GM19455 (cell line): ENCODE results near the gene CA5A.

ENCODE experiments used
- ATAC-seq: cut with Tn5 transposase; IDR thresholded peaks from one replicate; pipeline ENCODE4 v1.9.1; 2021; ENCODE audit not compliant: unreplicated experiment

Gene CA5A

GRCh38 chr16:87854053-87854906, 82.0 kb downstream of the CA5A start:
- ATAC-seq: no peak

GRCh38 chr16:87853411-87854052, 82.8 kb downstream of the CA5A start:
- ATAC-seq: no peak

GRCh38 chr16:87851601-87852000, 84.7 kb downstream of the CA5A start:
- ATAC-seq: no peak

GRCh38 chr16:87851141-87851587, 85.2 kb downstream of the CA5A start:
- ATAC-seq: no peak

DNA sequence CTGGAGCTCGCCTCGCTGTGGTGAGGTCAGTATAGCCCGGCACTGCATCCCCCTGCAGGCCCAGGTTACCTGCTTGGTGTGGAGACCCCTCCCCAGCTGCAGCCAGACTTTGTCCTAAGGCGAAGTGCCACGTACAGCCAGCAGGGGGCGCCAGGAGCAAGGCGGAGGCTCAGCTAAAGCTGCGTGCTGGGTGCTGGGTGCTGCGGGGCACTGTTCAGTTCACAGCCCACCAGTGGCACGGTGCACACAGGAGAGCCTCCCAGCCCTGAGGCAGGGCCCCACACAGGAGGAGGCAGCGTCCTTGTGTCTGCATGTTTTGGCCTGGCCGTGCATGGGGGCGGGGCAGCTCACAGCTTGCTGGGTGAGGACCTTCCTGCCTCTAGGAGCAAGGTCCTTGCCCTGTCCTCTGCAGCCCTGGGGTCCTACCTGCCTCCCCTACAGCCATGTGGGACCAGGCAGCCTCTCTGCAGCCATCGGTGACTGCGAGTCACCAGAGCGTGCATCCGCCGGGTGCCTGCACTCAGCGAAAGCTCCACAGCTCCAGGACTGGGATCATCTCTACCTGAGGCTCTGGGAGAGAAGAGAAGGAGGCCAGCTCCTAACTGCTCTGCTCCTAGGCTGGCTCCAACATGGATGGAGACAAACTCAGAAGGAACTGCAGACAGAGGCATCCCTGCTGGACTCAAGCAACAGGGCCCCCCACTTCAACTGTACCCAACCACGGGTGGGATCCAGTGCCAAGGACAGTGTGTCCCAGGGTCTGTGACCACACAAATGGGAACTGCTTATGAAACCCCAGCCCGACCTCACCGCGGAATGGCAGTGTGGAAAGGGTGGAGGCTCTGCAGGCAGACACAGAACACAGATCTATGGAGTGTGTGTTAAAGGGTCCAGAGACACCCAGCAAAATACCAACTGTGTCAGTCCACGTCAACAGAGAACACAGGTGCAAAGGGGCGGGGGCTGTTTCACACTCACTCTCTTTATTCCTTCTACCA, 86.0 kb downstream of the CA5A start:
- no peak for ATAC-seq

GRCh38 chr16:87849419-87850008, 86.8 kb downstream of the CA5A start:
- ATAC-seq: no peak

- ATAC-seq: no peak
Measured at GRCh38 chr16:87848676-87849345, 87.5 kb downstream of the CA5A start.

DNA sequence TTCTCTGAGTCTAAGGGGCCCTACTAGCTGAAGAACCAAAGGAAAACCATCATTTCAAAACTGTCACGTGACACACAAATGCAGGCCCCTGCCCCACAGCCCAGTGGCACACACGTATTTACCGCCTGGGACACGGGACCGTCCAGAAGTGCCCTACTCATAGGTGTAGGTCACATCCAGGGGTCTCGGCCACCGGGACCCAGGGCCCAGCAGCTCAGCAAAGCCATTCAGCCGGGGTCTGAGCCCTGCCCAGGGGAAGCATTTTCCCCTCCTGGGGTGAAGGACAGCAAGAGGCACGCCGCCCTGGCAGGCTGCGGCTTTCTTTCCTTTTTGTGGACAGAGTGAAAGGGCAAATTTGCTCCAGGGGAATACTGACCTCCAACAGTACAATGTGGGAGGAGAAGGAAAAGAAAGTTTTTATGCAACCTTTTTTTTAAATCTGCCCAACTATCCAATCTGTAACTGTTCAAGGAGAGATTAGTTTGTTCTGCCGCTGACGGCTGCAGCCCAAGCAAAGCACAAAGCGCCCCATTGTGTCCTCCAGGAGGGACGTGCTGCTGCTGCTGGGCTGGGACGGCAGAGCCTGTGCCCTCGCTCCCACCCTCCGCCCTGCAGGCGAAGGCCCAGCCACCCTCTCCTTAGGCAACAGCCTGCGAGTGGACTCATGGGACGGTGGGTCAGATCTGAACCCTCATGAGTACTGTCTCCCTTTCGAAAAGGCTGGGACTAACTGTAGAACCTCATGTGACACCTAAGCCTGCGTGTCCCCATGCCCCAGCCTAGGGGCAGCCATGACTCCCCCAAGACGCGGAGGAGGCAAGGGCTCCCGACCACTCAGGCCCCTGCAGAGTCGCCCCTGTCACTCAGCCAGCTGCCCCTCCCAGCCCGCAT, 88.3 kb downstream of the CA5A start:
- no peak for ATAC-seq

GRCh38 chr16:87847467-87847784, 88.9 kb downstream of the CA5A start:
- ATAC-seq: no peak

- ATAC-seq: no peak
Measured at GRCh38 chr16:87846705-87847466, 89.4 kb downstream of the CA5A start.

GRCh38 chr16:87845807-87846619, 90.3 kb downstream of the CA5A start:
- no peak for ATAC-seq

GRCh38 chr16:87845213-87845612, 91.1 kb downstream of the CA5A start:
- no peak for ATAC-seq

DNA sequence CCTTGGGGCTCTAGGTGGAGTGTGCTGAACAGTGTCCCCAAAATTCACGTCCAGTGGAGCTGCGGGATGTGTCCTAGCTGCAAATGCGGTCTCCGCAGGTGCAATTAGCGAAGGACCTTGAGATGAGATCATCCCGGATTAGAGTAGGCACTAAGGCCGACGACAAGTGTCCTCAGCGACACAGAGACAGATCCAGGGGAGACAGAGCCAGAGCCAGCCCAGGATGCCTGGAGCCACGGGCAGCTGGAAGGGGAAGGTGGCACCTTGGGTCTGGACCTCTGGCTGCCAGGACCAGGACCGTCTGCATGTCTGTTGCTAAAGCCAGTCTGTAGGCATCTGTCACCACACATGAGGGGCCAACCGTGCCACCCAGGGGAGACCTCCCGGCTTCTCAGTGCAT, 91.5 kb downstream of the CA5A start:
- no peak for ATAC-seq

GRCh38 chr16:87844120-87844733, 92.1 kb downstream of the CA5A start:
- no peak for ATAC-seq

DNA sequence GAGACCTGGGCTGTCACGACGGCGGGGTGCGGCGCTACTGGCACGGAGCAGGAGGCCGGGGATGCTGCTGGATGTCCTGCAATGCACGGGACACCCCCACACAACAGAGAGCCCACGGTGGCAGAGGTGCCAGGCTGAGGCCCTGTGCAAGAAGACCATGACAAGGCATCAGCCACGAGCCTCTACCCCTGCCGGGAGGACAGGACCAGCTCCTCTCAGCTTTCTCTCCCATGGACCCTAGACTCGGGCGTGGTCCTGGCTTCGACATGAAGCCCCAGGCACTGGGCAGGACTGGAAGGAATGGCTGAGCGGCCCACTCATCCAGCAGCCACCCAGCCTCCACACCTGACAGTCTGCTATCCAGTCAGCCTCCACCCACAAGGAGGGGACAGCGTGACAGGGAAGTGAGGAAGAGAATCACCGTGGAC, 92.6 kb downstream of the CA5A start:
- ATAC-seq: no peak

DNA sequence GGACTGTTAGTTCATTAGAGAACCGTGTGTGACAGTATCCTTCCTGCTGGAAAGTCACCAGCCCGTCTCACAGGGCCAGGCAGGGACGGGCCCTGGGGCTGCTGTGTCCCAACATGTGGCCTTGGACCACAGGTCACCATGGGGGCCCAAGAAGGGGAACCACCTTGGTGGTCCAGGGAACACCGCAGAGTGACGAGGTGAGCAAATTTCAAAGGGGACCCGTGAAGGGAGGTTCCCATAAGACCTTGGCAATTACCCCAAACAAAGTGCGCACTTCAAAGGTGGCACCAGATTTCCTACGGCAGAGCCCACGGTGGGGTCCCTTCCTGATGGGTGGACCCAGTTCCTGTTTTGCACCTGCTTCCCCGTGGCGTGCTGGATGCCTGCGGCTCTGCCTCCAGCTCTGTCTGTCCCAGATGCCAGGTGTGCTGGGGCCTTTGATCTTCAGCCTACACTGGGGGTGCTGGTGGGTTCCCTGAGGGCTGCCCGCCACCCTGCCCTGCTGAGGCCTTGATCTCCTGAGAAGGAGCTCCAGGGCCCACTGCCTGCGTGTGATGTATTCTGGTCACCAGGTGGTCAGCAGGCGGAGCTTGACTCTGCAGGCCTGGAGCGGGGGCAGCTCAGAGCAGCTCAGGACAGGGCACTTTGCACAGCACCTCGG, 94.0 kb downstream of the CA5A start:
- no peak for ATAC-seq
